CD4-positive, alpha-beta T cell treated with Interleukin-6 at 100 ng/mL for 8 hours (primary cell): Measurements from ENCODE around the gene PLD3.
"Not testable (repeated sequence)": the region's sequence is repeated elsewhere in the genome, so short reads cannot be mapped to it uniquely, and the experiment has no call there.

Experiments
- DNase-seq: peaks from one replicate; pipeline ENCODE4 v3.0.0-alpha.2; 2020; ENCODE audit warnings: mixed read lengths, low spot score

The PLD3 gene

DNA sequence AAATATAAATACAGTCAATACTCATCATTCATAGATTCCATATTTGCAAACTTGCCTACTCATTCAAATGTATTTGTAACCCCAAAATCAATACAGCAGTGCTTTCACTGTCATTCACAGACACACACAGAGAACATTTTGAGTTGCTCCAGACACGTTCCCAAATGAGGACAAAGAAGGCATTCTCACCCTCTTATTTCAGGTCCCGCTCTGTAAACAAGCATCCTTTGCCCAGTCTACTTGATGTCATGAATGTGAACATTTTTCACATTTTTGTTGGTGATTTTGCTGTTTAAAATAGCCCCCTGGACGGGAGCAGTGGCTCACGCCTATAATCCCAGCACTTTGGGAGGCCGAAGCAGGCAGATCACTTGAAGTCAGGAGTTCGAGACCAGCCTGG is 15.8 kb upstream of the PLD3 start:
- DNase-seq = no peak

DNA sequence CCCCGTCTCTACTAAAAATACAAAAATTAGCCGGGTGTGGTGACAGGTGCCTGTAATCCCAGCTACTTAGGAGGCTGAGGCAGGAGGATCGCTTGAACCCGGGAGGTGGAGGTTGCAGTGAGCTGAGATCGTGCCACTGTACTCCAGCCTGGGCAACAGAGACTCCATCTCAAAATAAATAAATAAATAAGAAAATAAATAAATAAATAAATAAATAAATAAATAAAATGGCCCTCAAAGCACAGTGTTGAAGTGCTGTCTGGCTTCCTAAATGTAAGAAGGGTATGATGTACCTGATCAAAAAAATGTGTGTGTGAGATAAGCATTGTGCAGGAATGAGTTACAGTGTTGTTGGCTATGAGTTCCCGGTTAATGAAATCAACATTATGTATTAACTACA is 15.4 kb upstream of the PLD3 start:
- DNase-seq = not testable (repeated sequence)

DNA sequence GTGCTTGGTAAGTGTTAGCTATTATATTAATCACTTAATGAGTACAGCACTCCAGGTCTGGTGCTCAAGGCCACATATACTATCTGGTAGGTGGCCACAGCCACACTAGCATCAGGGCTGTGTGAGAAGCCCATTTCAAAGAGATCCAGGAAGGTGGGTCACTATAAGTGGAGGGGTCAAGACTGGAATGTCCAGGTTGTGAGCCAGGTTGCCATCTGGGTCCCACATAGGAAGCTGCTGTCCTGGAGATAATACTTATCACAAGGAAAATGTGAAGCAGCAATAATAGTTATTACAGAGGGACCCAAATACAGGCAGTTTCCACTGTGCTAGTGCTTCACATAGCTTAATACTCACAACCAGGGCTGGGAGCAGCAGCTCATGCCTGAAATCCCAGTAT is 13.4 kb upstream of the PLD3 start:
- DNase-seq = no peak

DNA sequence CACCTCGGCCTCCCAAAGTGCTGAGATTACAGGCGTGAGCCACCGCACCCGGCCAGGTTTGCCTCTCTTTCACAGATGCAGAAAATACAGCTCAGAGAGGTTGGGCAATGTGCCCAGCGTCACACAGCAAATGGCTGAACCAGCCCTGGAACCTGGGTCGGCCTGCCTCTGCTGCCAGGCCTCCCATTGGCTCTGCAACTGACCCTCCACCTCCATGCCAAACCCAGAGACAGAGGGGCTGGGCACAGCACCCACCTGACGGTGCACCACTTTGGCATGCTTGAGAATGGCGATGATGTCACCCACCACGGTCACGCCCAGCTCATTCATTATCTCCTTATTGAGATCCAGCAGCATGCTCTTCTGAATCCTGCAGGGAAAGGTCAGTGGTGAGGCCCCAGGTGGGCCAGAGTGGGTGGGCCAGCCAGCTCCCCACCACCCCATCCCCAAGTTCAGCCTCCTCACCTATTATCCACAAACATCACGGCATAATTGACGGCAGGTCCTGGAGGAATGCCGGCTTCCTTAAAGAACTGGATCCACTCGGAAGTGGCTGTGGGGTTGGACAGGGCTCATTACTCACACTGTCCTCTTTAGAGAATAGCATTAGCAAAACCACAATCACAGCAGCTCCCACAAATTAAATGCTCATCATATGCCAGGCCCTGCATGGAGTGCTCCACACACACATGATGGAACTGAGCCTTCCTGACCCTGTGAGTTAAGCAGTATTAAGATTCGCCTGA is 12.5 kb upstream of the PLD3 start:
- DNase-seq = no peak

DNA sequence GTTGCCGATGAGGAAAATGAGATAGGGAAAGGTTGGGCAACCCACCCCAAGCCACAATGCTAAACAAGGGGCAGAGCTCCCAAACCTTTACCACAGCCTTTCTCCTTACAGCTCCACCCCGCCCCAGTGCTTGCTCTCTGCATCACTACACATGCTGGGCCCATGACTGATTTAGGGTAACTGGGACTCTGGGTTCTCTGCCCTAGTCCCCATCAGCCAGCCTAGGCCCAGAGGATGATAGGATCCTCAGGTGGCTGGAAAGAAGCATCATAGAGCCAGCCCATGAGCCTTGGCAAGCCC is 11.9 kb upstream of the PLD3 start:
- no peak for DNase-seq

DNA sequence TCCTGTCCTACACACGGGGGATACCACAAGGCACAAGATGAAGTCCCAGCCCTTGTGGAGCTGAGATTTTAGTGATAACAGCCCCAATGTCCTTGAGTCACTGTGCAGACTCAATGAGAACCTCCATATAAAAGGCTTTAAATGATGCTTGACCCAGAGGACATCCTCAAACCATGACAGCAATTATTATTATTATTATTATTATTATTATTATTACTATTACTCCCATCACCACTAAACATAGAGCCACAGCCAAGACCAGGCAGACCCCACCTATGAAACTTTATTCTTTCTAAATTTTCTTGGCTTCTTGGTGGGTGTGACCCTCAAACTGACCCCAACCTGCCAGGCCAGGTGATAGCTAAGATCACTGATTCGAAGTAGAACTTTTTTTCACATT is 11.4 kb upstream of the PLD3 start:
- DNase-seq = no peak

DNA sequence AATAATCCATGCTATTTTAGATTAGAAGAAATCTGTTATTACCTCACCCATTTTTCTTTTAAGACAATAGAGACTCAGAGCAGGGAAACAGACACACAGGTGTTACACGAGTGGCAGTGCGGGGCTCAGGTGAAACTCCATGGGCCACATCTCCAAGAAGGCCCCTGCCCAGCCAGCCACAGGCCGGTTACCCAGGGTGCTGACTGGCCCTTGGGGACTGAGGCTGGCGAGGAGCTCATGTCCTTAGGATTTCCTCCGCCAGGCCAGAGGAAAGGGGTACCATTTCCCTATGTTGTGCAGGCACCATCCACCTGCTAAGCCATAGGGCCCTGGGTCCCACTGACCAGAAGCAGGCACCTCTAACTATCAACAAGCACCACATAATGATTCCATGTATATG is 10.9 kb upstream of the PLD3 start:
- DNase-seq = no peak

DNA sequence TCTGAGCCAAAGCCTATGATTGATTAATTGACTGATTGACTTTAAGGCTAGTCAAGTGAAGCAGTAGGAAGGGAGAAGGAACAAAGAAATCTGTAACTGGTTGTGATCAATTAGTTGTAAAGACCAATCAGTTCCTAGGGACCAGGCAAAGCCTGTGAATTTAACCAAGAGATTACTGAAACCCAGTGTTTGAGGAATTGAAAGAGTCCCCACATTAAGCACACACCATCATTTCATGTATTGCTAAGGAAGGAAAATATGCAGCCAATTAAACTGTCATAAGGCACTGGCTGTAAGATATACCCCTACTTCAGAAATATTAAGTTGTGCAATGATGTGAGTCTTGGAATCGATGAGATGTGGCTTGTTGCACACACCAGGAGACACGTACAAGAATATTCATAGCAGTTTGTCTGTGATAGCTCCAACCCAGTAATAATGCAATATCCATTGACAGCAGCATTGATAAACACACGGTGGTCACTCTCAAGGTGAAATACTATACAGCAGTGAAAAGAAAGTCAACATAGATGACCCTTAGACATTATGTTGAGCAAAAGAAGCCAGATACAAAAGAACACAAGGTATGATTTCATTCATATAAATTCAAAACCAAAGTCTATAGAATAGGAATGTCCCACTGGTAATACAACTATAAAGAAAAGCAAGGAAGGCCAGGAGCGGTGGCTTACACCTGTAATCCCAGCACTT is 9.3 kb upstream of the PLD3 start:
- no peak for DNase-seq

DNA sequence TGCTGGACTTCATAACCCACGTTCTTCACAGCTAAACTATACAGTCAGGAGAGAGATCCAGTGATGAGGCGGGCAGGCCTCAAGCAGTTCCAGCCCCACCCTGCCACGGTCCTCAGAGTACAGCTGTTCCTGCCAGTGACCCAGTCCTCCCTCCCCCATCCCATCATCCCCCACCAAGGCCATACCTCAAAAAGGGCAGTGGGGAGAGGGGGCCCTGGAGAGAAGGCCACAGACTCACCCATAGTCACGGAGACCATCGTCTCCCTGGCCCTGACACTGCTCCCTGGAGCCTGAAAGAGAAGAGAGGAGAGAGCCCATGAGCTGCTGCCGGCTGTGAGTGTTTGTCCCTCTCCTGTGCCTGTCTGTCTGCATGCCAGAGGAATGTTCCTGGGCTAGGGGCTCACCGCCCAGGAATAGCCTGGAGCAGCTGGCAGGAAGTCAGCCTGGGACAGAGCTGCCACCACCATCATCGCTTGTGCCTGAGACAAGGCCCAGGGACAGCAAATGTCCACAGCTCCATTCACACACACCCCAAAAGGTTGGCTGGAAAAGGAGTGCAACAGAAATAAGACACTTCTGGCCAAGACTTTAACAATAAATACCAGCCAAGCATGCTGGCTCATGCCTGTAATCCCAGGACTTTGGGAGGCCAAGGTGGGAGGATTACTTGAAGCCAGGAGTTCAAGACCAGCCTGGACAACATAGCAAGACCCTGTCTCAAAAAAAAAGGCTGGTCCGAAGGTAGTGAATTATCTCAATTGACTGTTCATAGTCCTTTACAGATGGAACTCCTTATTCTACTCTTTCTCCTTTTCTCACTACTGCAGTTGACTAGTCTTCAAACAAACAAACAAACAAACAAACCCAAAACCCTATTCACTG is 6.7 kb upstream of the PLD3 start:
- DNase-seq = no peak

DNA sequence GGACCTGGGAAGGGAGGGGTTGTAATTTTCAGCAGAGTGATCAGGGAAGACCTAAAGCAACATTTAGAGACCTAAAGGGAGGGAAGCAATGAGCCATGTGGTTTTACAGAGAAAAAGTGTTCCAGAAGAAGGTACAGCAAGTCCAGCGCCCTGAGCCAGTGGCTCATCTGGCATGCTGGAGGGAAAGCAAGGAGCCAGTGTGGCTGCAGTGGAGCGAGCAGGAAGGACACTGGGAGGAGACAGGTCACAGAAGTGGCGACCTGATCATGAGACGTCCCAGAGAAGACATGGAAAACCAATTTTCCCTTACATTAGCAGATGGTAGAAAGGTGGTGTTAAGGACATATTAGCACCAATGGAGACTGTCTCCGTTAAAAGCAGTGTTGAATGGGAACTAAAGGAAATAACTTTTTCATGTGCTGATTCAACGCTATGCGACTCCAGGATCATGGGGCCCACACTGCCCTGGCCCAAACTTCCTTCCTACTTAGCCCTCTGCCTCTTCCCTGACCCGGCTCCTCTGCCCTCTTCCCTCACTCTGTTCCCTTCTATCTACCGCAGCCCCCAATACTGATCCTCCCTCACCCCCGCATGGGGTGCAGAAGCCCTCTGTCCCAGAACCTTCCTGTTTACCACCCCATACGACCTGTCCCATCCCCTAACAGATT is 5.7 kb upstream of the PLD3 start:
- no peak for DNase-seq

DNA sequence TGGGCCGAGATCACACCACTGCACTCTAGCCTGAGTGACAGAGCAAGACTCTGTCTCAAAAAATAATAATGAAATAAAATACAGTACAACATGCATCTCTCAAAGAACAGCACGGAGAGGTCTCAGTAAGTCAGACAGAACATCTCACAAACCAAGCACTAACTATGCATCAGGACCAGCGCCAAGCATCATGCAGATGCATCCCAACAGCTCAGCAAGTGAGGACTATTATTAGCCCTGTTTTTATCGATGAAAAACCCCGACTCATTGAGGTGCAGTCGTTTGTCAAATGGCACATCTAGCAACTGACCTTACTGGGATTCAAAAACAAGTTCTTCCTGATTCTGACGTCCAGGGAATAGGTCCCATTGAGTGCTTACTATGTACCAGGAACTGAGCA is 4.1 kb upstream of the PLD3 start:
- DNase-seq = no peak

DNA sequence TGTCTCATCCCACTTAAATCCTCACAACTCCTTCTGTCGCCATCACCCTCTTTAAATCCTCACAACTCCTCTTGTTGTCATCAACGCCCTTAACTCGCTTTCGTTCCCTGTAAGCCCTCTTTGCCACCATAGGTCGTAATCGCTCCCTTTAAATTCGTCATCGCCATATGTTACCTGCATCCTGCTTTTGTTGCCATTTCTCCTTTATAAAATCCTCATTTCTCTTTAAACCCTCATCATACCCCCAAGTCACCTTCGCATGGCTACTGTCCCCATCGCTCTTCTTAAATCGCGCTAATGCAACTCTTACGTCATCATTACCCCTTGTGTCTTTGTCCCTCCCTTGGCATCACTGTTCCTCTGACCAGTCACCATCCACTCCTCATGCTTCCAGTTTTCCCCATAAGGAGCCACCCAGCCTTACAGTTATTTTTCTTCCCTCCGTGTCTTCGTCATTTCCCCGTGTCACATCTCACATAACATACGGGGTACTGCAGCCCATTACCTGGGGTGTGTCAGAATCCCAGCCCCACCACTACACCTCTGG is 539 bp downstream of the PLD3 start:
- no peak for DNase-seq

DNA sequence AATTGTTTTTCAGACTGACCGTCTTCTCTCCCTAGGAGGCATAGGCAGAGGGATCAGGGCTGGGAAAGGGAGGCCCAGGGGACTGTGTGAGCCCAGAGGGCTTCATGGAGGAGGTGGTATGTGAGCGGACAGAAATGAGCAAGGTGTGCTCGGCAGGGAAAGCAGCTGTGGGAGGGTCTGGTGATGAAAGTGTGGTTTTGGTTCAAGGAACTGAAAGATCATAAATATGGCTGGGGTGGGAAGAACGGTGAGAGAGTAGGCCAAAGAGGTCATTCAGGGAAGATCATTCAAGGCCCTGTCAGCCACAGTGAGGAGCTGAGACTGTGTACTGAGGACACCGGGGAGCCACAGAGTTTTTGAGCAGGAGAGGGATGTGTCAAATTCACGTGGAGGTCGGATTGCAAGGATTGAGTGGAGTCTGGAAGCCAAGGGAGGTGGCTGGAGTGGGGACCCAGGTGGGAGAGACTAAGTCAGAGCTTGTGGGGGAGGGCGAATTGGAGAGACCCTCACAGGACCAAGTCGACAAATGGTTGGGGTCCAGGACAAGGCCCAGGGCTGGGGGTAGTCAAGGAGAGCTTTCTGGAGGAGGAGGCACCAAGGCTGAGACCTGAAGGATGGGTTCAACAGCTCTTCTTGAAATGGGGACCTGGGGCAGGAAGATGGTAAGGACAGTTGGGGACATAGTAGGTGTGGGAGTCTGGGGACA is 7.6 kb downstream of the PLD3 start:
- no peak for DNase-seq

DNA sequence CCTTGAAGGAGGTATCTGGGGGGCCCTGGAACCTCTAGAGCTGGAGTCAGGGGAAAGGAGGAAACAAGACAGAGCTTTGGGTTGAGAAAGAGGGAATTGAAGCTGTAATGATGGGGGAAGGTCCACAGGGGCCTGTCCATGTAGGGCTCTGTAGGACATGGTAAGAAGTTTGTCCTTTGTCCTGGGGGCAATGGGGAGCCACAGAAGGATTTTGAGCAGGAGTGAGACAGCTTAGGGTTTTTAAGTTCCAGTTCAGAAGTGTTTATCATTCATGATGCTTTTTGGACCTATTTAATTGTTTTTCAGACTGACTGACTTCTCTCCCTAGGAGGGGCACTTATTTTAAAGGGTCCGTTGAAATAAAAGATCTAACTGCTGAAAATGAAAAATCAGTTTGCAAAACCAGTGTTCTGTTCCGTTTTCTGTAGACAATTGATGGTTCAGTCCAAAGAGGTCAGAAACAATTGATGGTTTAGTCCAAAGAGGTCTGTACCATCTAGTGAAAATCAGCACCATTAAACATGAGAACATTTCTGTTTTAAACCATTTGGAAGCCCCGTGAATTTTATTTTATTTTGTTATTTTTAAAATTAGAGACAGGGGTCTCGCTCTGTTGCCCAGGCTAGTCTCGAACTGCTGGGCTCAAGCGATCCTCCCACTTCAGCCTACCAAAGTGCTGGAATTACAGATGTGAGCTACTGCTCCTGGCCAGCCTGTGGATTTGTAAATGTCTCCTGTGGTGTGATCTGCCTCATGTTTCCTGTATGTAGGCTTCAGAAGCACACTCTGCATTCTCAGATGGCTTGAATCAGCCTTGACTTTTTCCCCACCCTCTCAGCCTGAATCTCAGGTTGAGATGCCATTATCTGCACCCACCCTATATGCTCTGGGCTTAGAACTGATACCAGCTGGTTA is 8.4 kb downstream of the PLD3 start:
- no peak for DNase-seq

DNA sequence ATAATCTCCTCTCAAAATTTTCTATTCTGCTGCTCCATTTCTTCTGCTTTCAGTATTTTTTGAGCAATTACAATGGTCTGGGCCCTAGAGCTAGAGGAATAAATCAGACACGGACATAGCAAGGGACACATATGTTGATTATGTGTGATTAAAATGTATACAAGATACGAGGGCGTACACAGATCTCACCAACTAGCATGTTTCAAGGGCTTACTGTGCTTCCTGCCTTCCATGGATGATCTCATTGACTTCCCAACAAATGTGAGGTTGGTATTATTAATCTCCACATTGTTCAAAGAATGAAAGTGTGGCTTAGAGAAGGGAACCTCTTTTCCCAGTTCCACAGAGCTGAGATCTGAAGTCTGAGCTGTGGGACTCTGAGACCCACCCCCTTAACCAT is 9.1 kb downstream of the PLD3 start:
- no peak for DNase-seq

DNA sequence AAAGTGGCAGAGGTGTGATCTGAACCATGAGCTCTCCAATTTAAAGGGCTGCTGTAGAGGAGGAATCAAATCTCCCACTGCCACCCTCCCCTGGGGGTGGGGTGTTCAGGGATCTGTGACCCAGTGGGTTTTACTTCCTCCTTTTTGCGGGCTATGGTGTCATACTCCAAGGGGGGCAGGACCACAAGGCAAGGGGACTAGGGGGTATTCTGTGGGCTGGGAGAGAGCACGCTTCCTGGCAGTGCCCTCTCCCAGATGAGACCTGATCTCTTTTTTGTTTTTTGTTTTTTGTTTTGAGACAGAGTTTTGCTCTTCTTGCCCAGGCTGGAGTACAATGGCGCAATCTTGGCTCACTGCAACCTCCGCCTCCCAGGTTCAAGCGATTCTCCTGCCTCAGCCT is 10.3 kb downstream of the PLD3 start:
- DNase-seq = no peak

DNA sequence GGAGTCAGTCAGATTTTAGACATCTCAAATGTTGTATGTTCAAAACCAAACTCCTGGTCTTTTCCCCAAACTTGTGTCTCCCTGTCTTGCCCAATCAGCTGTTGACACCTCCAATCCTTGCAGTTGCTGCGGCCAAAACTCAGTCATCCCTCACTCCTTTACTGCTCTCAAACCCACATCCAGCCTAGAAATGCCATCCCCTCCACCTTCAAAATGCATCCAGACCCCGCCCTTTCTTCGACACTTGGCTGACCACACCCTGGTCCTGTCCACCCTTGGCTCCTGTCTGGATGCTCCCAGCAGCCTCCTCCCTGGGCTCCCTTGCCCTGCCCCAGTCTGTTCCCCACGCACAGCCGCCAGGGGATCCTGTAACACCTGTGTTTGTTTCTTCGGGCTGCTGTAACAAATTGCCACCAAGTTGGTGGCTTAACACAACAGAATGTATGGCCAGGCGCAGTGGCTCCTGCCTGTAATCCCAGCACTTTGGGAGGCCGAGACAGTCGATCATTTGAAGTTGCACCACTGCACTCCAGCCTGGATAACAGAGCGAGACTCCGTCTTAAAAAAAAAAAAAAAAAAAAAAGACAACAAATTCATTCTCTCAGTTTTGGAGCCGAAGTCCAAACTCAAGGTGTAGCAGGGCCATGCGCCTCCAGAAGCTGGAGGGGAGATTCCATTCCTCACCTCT is 11.7 kb downstream of the PLD3 start:
- DNase-seq = no peak

DNA sequence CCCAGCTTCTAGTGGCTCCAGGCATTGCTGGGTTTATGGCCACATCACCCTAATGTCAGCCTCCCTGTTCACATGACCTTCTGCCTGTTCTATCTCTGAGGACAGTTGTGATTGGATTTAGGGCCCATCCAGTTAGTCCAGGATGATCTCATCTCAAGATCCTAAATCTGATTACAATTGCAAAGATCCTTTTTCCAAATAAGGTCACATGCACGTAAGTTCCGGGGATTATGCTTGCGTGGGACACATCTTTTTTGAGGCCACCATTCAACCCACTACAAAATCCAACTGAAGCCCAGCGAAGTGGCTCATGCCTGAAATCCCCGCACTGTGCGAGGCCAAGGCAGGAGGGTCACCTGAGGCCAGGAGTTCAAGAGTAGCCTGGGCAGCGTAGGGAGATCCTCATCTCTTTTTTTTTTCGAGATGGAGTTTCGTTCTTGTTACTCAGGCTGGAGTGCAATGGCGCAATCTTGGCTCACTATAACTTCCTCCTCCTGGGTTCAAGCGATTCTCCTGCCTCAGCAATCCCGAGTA is 12.3 kb downstream of the PLD3 start:
- no peak for DNase-seq

DNA sequence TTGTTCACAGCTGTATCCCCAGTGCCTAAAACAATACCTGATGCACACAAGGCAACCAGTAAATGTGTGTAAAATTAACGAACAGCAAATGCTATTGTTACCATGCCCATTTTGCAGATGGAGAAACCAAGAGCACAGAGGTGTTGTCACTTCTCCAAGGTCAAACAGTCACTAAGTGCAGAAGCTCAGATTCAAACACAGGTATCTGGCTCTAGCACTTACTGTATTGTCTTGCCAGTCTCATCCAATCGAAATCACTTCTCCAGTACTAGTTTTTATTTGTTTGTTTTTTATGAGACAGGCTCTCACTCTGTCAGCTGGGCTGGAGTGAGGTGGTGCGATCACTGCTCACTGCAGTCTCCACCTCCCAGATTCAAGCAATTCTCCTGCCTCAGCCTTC is 13.7 kb downstream of the PLD3 start:
- DNase-seq = no peak

DNA sequence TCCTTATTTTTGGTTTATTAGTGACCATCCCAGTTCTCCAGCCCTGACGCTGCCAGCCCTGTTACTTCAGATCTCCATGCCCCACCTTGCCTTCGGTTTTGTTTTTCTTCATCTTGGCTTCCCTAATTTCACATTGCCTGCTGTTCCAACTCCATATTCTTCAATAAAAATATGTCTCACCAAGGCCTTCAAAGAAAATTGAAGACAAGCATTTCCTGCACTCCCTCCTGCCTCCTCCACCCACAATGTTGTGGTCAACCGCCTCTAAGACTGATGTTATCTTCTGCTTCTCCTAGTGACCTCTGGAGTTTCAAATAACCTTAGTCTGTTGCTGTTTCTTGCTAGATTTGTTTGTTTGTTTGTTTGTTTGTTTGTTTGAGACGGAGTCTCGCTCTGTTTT is 14.6 kb downstream of the PLD3 start:
- no peak for DNase-seq
